Measurements from ENCODE around the gene NECTIN1.

DNA sequence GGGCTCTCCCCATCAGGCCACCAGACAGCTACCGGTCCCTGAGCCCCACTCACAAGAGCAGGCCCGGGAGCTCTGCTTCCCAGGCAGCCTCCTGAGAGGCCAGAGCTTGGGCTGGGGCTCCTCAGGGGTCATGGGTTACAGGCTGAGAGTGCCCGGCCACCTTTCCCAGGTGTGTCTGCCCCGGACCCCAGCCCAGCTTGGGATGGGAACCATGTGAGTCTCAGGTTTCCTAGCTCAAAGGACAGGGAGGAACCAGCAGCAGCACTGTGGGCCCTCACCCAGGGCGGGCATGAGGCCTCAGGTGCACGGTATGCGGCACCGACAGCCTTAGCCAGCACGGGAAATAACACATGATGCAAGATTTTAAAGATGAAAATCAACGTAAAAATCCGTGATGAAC lies 90.1 kb downstream of the NECTIN1 start:
- TF ChIP-seq, protein P1, sequence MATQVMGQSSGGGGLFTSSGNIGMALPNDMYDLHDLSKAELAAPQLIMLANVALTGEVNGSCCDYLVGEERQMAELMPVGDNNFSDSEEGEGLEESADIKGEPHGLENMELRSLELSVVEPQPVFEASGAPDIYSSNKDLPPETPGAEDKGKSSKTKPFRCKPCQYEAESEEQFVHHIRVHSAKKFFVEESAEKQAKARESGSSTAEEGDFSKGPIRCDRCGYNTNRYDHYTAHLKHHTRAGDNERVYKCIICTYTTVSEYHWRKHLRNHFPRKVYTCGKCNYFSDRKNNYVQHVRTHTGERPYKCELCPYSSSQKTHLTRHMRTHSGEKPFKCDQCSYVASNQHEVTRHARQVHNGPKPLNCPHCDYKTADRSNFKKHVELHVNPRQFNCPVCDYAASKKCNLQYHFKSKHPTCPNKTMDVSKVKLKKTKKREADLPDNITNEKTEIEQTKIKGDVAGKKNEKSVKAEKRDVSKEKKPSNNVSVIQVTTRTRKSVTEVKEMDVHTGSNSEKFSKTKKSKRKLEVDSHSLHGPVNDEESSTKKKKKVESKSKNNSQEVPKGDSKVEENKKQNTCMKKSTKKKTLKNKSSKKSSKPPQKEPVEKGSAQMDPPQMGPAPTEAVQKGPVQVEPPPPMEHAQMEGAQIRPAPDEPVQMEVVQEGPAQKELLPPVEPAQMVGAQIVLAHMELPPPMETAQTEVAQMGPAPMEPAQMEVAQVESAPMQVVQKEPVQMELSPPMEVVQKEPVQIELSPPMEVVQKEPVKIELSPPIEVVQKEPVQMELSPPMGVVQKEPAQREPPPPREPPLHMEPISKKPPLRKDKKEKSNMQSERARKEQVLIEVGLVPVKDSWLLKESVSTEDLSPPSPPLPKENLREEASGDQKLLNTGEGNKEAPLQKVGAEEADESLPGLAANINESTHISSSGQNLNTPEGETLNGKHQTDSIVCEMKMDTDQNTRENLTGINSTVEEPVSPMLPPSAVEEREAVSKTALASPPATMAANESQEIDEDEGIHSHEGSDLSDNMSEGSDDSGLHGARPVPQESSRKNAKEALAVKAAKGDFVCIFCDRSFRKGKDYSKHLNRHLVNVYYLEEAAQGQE (IDR thresholded peaks at IDR 0.05; ENCODE audit: low read depth) = no peak
- TF ChIP-seq, protein P2, sequence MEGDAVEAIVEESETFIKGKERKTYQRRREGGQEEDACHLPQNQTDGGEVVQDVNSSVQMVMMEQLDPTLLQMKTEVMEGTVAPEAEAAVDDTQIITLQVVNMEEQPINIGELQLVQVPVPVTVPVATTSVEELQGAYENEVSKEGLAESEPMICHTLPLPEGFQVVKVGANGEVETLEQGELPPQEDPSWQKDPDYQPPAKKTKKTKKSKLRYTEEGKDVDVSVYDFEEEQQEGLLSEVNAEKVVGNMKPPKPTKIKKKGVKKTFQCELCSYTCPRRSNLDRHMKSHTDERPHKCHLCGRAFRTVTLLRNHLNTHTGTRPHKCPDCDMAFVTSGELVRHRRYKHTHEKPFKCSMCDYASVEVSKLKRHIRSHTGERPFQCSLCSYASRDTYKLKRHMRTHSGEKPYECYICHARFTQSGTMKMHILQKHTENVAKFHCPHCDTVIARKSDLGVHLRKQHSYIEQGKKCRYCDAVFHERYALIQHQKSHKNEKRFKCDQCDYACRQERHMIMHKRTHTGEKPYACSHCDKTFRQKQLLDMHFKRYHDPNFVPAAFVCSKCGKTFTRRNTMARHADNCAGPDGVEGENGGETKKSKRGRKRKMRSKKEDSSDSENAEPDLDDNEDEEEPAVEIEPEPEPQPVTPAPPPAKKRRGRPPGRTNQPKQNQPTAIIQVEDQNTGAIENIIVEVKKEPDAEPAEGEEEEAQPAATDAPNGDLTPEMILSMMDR (IDR thresholded peaks at IDR 0.05 in 2 of 3, conservative IDR thresholded peaks at IDR 0.05 in 1 of 3; ENCODE audit: borderline replicate concordance in 1 of 3, insufficient read depth in 1 of 3, low read depth in 2 of 3, low read length in 2 of 3) = no peak
- TF ChIP-seq EZH2phosphoT487 (IDR thresholded peaks at IDR 0.05; ENCODE audit: borderline replicate concordance) (no peak), POLR2A (IDR thresholded peaks at IDR 0.05; ENCODE audit: borderline replicate concordance, extremely low read depth, insufficient read depth, insufficient read length) (no peak), POLR2AphosphoS5 (IDR thresholded peaks at IDR 0.05; ENCODE audit: low read depth, low read length) (no peak), RAD21 (IDR thresholded peaks at IDR 0.05; ENCODE audit: low read depth) (no peak), EZH2 (IDR thresholded peaks at IDR 0.05) (no peak), ZNF274 (IDR thresholded peaks at IDR 0.05; ENCODE audit: low read depth, low read length) (no peak), JUND (IDR thresholded peaks at IDR 0.05) (no peak), CEBPB (IDR thresholded peaks at IDR 0.05; ENCODE audit: low read depth) (no peak), ZFX (IDR thresholded peaks at IDR 0.05) (no peak)
- TF ChIP-seq, protein P3, sequence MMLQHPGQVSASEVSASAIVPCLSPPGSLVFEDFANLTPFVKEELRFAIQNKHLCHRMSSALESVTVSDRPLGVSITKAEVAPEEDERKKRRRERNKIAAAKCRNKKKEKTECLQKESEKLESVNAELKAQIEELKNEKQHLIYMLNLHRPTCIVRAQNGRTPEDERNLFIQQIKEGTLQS (IDR thresholded peaks at IDR 0.05) = no peak

Data from HCT116 (cell line).